Mucosa of descending colon (tissue), 3 donors: ENCODE results near the gene TMEM272. TPM values are rescaled to one million over a fixed set of nuclear protein-coding genes. Genes with fewer than 3 reads are reported as not detected.

Experiments used
- ATAC-seq: fragments of 200-7000 bp; cut with Tn5 transposase; one replicate; pipeline ENCODE4 v1.9.1; 2020; ENCODE audit warnings: mild to moderate bottlenecking, moderate library complexity
- DNase-seq, 3 donors: peaks; one replicate each; pipeline ENCODE4 v3.0.0-alpha.2; 2020
- H3K36me3 ChIP-seq: fragments of 200-600 bp; one replicate; pipeline ENCODE4 v1.8.0; 2021; ENCODE audit warnings: low read depth, mild to moderate bottlenecking
- H3K4me1 ChIP-seq: fragments of 200-600 bp; one replicate; pipeline ENCODE4 v1.8.0; 2021; ENCODE audit warnings: low read depth, mild to moderate bottlenecking
- H3K4me3 ChIP-seq: fragments of 200-600 bp; one replicate; pipeline ENCODE4 v1.8.0; 2021; ENCODE audit warnings: mild to moderate bottlenecking
- H3K9me3 ChIP-seq: fragments of 200-600 bp; one replicate; pipeline ENCODE4 v1.8.0; 2021; ENCODE audit warnings: mild to moderate bottlenecking
- CTCF ChIP-seq: fragments of 200-600 bp; IDR thresholded peaks from one replicate; pipeline ENCODE4 v1.8.0; 2022; ENCODE audit warnings: antibody characterized with exemption, mild to moderate bottlenecking
- intact Hi-C, 2 donors: fragments of 100-400 bp; cut with DNase I in 1 of 2; cut with micrococcal nuclease in 1 of 2; formaldehyde crosslinking; loops; one replicate each; pipeline versions ENCODE4 v1.11.0 to v1.11.1; 2022; cut with DNase I, micrococcal nuclease
- total RNA-seq, 3 donors: library from RNA; stranded (reverse); fragmentation: NEBNext Ultra II Directional in 2 of 3; extraction: Animal tissue kit (Norgen Biotek cat#: 25700) in 2 of 3; gene quantifications; one replicate each; pipeline versions ENCODE4 v1.2.1 to v1.2.4, GENCODE V29; 2021 to 2023
- donor health status: DM: no; HTN: no; CAD: no; lungs with moderate emphysema.
- donor health status: DM: no; HTN: no; CAD: no.
- donor health status: DM: no; HTN: yes; CAD: no.

The TMEM272 gene
- total RNA-seq, 3 donors from 2014 or later: 0.07 to 0.35 (median 0.29) TPM

- Histone ChIP-seq H3K4me3 (no peak overlapping the region), H3K9me3 (no peaks in the 10 kb centered on the region), H3K36me3 (no peaks in the 10 kb centered on the region), H3K4me1 (no peaks in the 10 kb centered on the region)
- intact Hi-C loops: no loop called here
- TF ChIP-seq CTCF: no peak
- no peak for ATAC-seq
- no peak for DNase-seq
Measured at GRCh38 chr13:51848674-51849073, 3.7 kb upstream of the TMEM272 start.

- Histone ChIP-seq H3K4me1 (no peaks in the 10 kb centered on the region), H3K4me3 (no peak overlapping the region), H3K9me3 (no peaks in the 10 kb centered on the region), H3K36me3 (no peaks in the 10 kb centered on the region)
- no peak for ATAC-seq
- no peak for DNase-seq
- intact Hi-C loops: no loop called here
- no peak for TF ChIP-seq CTCF
Measured at GRCh38 chr13:51846756-51847155, 1.8 kb upstream of the TMEM272 start.

- H3K4me3 ChIP-seq: no peak overlapping the region
- DNase-seq (no peak), ATAC-seq (no peak)
- TF ChIP-seq CTCF: no peak
- no peaks in the 10 kb centered on the region for H3K36me3 ChIP-seq
- no peaks in the 10 kb centered on the region for H3K9me3 ChIP-seq
- intact Hi-C loops: no loop called here
- H3K4me1 ChIP-seq: no peaks in the 10 kb centered on the region
Measured at GRCh38 chr13:51845574-51846318, 769 bp upstream of the TMEM272 start.

- Histone ChIP-seq H3K4me3 (no peak overlapping the region), H3K9me3 (no peaks in the 10 kb centered on the region), H3K4me1 (no peaks in the 10 kb centered on the region), H3K36me3 (no peaks in the 10 kb centered on the region)
- ATAC-seq (no peak), DNase-seq (no peak)
- TF ChIP-seq CTCF: no peak
- intact Hi-C loops: no loop called here
Measured at GRCh38 chr13:51843529-51843928, 1.4 kb downstream of the TMEM272 start.

- ATAC-seq: no peak
- no peak for TF ChIP-seq CTCF
- intact Hi-C loops: no loop called here
Measured at GRCh38 chr13:51841732-51842131, 3.2 kb downstream of the TMEM272 start.

More at GRCh38 chr13:51841732-51842131, 3.2 kb downstream of the TMEM272 start:
- Histone ChIP-seq H3K9me3 (no peaks in the 10 kb centered on the region), H3K4me1 (no peaks in the 10 kb centered on the region), H3K36me3 (no peaks in the 10 kb centered on the region), H3K4me3 (no peak overlapping the region)
- no peak for DNase-seq
